Uterus (tissue), 4 donors: ENCODE results near the gene PIP5K1C. TPM values are rescaled to one million over a fixed set of nuclear protein-coding genes. Genes with fewer than 3 reads are reported as not detected.

Experiments used
- DNase-seq, 2 donors: peaks; one replicate each; pipeline ENCODE4 v3.0.0-alpha.2; 2019 to 2020
- H3K27ac ChIP-seq, 2 donors: fragments of 200-600 bp; sonication (generic); 1 replicate in 1 of 2; 2 replicates in 1 of 2; pipeline ENCODE4 v1.5.1; 2016 to 2018
- H3K27me3 ChIP-seq, 2 donors: fragments of 200-600 bp; sonication (generic); one replicate each; pipeline ENCODE4 v1.5.1; 2018 to 2019; ENCODE audit warnings: control low read depth in 1 of 2
- H3K36me3 ChIP-seq, 2 donors: fragments of 200-600 bp; sonication (generic); one replicate each; pipeline ENCODE4 v1.5.1; 2019; ENCODE audit warnings: control low read depth in 1 of 2
- H3K4me1 ChIP-seq, 2 donors: fragments of 200-600 bp; sonication (generic); one replicate each; pipeline ENCODE4 v1.5.1; 2018 to 2019; ENCODE audit warnings: control low read depth in 1 of 2
- H3K4me3 ChIP-seq, 2 donors: fragments of 200-600 bp; sonication (generic); 1 replicate in 1 of 2; 2 replicates in 1 of 2; pipeline ENCODE4 v1.5.1; 2018 to 2019; ENCODE audit warnings: mild to moderate bottlenecking in 1 of 2
- H3K9me3 ChIP-seq, 2 donors: fragments of 200-600 bp; sonication (generic); one replicate each; pipeline ENCODE4 v1.5.1; 2019; ENCODE audit warnings: control low read depth in 1 of 2
- POLR2A ChIP-seq, 2 donors: fragments of 450-650 bp; IDR thresholded peaks; one replicate each; pipeline ENCODE4 v1.6.1; 2016; ENCODE audit warnings: antibody characterized with exemption in 2 of 2, mild to moderate bottlenecking in 1 of 2, moderate library complexity in 1 of 2
- intact Hi-C: fragments of 100-400 bp; cut with DNase I; formaldehyde crosslinking; loops from one replicate; pipeline ENCODE4 v1.15.1; 2023; ENCODE audit warnings: low total_unique reads
- total RNA-seq, 4 donors: library from RNA; depleted of rRNA in 3 of 4; stranded (reverse); fragments of >200 nt in 3 of 4; gene quantifications; one replicate each; pipeline versions ENCODE4 v1.1.0 to v1.2.4, GENCODE V29; 2014 to 2023
- TF ChIP-seq, protein P1 (sequence below), 4 experiments: fragments of 200-600 bp in 2 of 4; fragments of 450-650 bp in 2 of 4; sonication (generic) in 2 of 4; IDR thresholded peaks; one replicate each; pipeline ENCODE4 v1.5.1; 2016 to 2019; ENCODE audit warnings: antibody characterized with exemption in 4 of 4, mild to moderate bottlenecking in 2 of 4, moderate library complexity in 1 of 4
- donor health status: DM: yes; HTN: yes; CAD: no.

PIP5K1C gene
- total RNA-seq, 4 donors from 2014 or later: 6.2 to 77.5 (median 33.2) TPM

GRCh38 chr19:3621689-3622088 is 78.6 kb downstream of the PIP5K1C start:
- no peak for TF ChIP-seq POLR2A (IDR thresholded peaks at IDR 0.05)
- TF ChIP-seq, protein P1, sequence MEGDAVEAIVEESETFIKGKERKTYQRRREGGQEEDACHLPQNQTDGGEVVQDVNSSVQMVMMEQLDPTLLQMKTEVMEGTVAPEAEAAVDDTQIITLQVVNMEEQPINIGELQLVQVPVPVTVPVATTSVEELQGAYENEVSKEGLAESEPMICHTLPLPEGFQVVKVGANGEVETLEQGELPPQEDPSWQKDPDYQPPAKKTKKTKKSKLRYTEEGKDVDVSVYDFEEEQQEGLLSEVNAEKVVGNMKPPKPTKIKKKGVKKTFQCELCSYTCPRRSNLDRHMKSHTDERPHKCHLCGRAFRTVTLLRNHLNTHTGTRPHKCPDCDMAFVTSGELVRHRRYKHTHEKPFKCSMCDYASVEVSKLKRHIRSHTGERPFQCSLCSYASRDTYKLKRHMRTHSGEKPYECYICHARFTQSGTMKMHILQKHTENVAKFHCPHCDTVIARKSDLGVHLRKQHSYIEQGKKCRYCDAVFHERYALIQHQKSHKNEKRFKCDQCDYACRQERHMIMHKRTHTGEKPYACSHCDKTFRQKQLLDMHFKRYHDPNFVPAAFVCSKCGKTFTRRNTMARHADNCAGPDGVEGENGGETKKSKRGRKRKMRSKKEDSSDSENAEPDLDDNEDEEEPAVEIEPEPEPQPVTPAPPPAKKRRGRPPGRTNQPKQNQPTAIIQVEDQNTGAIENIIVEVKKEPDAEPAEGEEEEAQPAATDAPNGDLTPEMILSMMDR (IDR thresholded peaks at IDR 0.05): no peak
- Histone ChIP-seq H3K27ac (no peak overlapping the region), H3K36me3 (no peaks in the 10 kb centered on the region), H3K9me3 (no peaks in the 10 kb centered on the region), H3K4me3 (no peak overlapping the region), H3K4me1 (peaks cover 7 to 10% of the 10 kb centered on the region in 2 donors), H3K27me3 (no peaks in the 10 kb centered on the region)
- DNase-seq: no peak
- intact Hi-C loops: no loop called here

DNA sequence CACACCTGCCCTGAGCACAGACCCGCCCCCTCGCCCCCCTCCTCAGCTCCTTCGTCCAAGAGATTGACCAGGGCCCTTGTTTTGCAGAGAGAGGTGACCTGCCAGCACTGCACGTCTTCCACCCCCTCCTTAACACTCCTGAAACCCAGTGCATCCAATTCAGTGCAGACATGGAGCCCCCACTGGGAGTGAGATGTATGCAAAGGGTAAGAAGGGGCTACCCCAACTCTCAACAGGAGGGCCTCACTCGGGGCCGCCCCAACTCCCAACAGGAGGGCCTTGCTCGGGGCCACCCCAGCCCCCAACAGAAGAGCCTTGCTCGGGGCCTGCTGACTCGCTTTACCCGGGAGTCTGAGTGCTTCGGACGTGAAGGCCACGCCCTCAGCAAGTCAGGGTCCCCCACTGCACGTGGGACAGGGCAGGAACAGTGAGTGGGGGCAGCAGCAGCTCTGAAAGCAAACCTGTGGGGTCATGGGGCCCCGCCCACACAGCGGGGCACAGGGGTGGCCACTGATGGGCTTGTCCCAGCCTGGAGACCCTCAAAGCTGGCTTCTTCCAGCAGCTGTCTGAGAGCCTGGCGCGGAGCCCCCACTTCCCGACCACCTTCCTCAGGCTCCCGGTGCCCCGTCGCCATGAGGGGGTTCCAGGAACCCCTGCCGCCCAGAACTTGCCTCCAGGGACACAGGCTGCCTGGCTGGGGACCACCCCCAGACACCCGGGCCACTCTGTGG is 79.3 kb downstream of the PIP5K1C start:
- TF ChIP-seq, protein P1 (IDR thresholded peaks at IDR 0.05): no peak
- TF ChIP-seq POLR2A (IDR thresholded peaks at IDR 0.05): no peak
- Histone ChIP-seq H3K4me3 (no peak overlapping the region), H3K27me3 (no peaks in the 10 kb centered on the region), H3K9me3 (no peaks in the 10 kb centered on the region), H3K4me1 (peaks cover 7 to 10% of the 10 kb centered on the region in 2 donors), H3K36me3 (no peaks in the 10 kb centered on the region), H3K27ac (no peak overlapping the region)
- intact Hi-C loops: no loop called here
- no peak for DNase-seq

- DNase-seq: no peak
- H3K27me3 ChIP-seq: no peaks in the 10 kb centered on the region
- intact Hi-C loops: no loop called here
- H3K27ac ChIP-seq: no peak overlapping the region
- H3K4me1 ChIP-seq: peaks cover 1 to 9% of the 10 kb centered on the region in 2 donors
- H3K9me3 ChIP-seq: no peaks in the 10 kb centered on the region
- no peak overlapping the region for H3K4me3 ChIP-seq
- TF ChIP-seq, protein P1 (IDR thresholded peaks at IDR 0.05): no peak
- TF ChIP-seq POLR2A (IDR thresholded peaks at IDR 0.05): no peak
- no peaks in the 10 kb centered on the region for H3K36me3 ChIP-seq
Observed at GRCh38 chr19:3620145-3620816, 80.0 kb downstream of the PIP5K1C start.

- intact Hi-C loops: loop anchor here (10.0 kb wide), 1 partner anchor 65 kb away; the partner anchor contains the start of gene MFSD12
- TF ChIP-seq, protein P1 (IDR thresholded peaks at IDR 0.05): no peak
- no peak for TF ChIP-seq POLR2A (IDR thresholded peaks at IDR 0.05)
- H3K36me3 ChIP-seq: no peaks in the 10 kb centered on the region
- H3K27ac ChIP-seq: no peak overlapping the region
- no peak overlapping the region for H3K4me3 ChIP-seq
- no peaks in the 10 kb centered on the region for H3K27me3 ChIP-seq
- peaks cover 0 to 3% of the 10 kb centered on the region in 2 donors for H3K4me1 ChIP-seq
- no peak for DNase-seq
- no peaks in the 10 kb centered on the region for H3K9me3 ChIP-seq
Observed at GRCh38 chr19:3619631-3620012, 80.6 kb downstream of the PIP5K1C start.
